Adipose tissue (tissue), 3 donors: ENCODE measurements around the gene KPNA4. TPM values are rescaled to one million over a fixed set of nuclear protein-coding genes. Genes with fewer than 3 reads are reported as not detected.
"Not testable (repeated sequence)": the region's sequence is repeated elsewhere in the genome, so short reads cannot be mapped to it uniquely, and the experiment has no call there.

Experiments
- H3K27ac ChIP-seq: one replicate; pipeline ENCODE4 v1.5.1; 2013; ENCODE audit warnings: low read depth, low read length
- WGBS, 3 donors: extraction: QIAGEN DNeasy Blood & Tissue Kit; methylation state at CpG; one replicate each; pipeline ENCODE4 v1.1.7; 2013; 5-methylcytosine and 5-hydroxymethylcytosine counted together
- polyA plus RNA-seq, 3 donors: library from polyadenylated mRNA; stranded (reverse); fragments of 200-250 nt; gene quantifications; one replicate each; pipeline ENCODE4 v1.2.3, GENCODE V29; 2013
- donor health status: healthy with polysubstance abuse.
- donor health status: Bipolar disorder and iron deficiency.
- donor health status: healthy.

The KPNA4 gene
- polyA plus RNA-seq, 3 donors = 5.9 to 15.3 (median 15.1) TPM

GRCh38 chr3:160576621-160577020, 11.2 kb upstream of the KPNA4 start:
- H3K27ac ChIP-seq = no peak overlapping the region

- no peak overlapping the region for H3K27ac ChIP-seq
- 56 to 69% (median 59%) methylated on average over 1 of the region's 1 CpG for WGBS, 3 donors
Observed at GRCh38 chr3:160575589-160575988, 10.2 kb upstream of the KPNA4 start.

GRCh38 chr3:160574636-160575035, 9.3 kb upstream of the KPNA4 start:
- no peak overlapping the region for H3K27ac ChIP-seq
- WGBS, 3 donors = 95 to 99% (median 96%) methylated on average over 3 of the region's 3 CpGs

GRCh38 chr3:160573955-160574525, 8.7 kb upstream of the KPNA4 start:
- WGBS, 3 donors = 95 to 98% (median 98%) methylated on average over 32 to 35 of the region's 35 CpGs
- H3K27ac ChIP-seq = not testable (repeated sequence)

GRCh38 chr3:160569894-160570652, 4.7 kb upstream of the KPNA4 start:
- no peak overlapping the region for H3K27ac ChIP-seq
- 56 to 78% (median 65%) methylated on average over 4 of the region's 4 CpGs for WGBS, 3 donors

GRCh38 chr3:160568989-160569388, 3.6 kb upstream of the KPNA4 start:
- H3K27ac ChIP-seq = no peak overlapping the region
- 81 to 93% (median 85%) methylated on average over 10 of the region's 10 CpGs for WGBS, 3 donors

GRCh38 chr3:160567774-160568173, 2.4 kb upstream of the KPNA4 start:
- 93 to 97% (median 96%) methylated on average over 3 of the region's 3 CpGs for WGBS, 3 donors

GRCh38 chr3:160566499-160566898, 1.1 kb upstream of the KPNA4 start:
- peak overlapping the region; percentile 89 for H3K27ac ChIP-seq
- 8 to 22% (median 16%) methylated on average over 10 of the region's 10 CpGs for WGBS, 3 donors

More at GRCh38 chr3:160567774-160568173, 2.4 kb upstream of the KPNA4 start:
- no peak overlapping the region for H3K27ac ChIP-seq

- WGBS, 3 donors = 0% methylated on average over 41 to 62 of the region's 62 CpGs
- H3K27ac ChIP-seq = peak overlapping the region; percentile 88
Observed at GRCh38 chr3:160564949-160565441, 376 bp downstream of the KPNA4 start.

- 0 to 1% (median 0%) methylated on average over 22 to 34 of the region's 34 CpGs for WGBS, 3 donors
- H3K27ac ChIP-seq = peak overlapping the region; percentile 88
Observed at GRCh38 chr3:160564258-160564911, 986 bp downstream of the KPNA4 start.

- WGBS, 3 donors = 86 to 97% (median 95%) methylated on average over 3 of the region's 3 CpGs
- H3K27ac ChIP-seq = no peak overlapping the region
Observed at GRCh38 chr3:160562952-160563351, 2.4 kb downstream of the KPNA4 start.

- WGBS, 3 donors = 95 to 100% (median 99%) methylated on average over 2 of the region's 2 CpGs
- no peak overlapping the region for H3K27ac ChIP-seq
Observed at GRCh38 chr3:160557571-160557970, 7.8 kb downstream of the KPNA4 start.

GRCh38 chr3:160556141-160556540, 9.2 kb downstream of the KPNA4 start:
- no peak overlapping the region for H3K27ac ChIP-seq
- 84 to 89% (median 85%) methylated on average over 2 of the region's 2 CpGs for WGBS, 3 donors

- 95 to 98% (median 98%) methylated on average over 3 of the region's 3 CpGs for WGBS, 3 donors
- no peak overlapping the region for H3K27ac ChIP-seq
Observed at GRCh38 chr3:160554980-160555379, 10.4 kb downstream of the KPNA4 start.

GRCh38 chr3:160553827-160554226, 11.5 kb downstream of the KPNA4 start:
- 45 to 63% (median 62%) methylated on average over 1 of the region's 1 CpG for WGBS, 3 donors
- H3K27ac ChIP-seq = no peak overlapping the region

- 95 to 97% (median 96%) methylated on average over 4 of the region's 4 CpGs for WGBS, 3 donors
- H3K27ac ChIP-seq = no peak overlapping the region
Observed at GRCh38 chr3:160546727-160547126, 18.6 kb downstream of the KPNA4 start.

- H3K27ac ChIP-seq = no peak overlapping the region
- 69 to 88% (median 85%) methylated on average over 3 of the region's 3 CpGs for WGBS, 3 donors
Observed at GRCh38 chr3:160545504-160545871, 19.9 kb downstream of the KPNA4 start.

- H3K27ac ChIP-seq = no peak overlapping the region
- 66 to 80% (median 78%) methylated on average over 2 of the region's 2 CpGs for WGBS, 3 donors
Observed at GRCh38 chr3:160544844-160545503, 20.4 kb downstream of the KPNA4 start.

- H3K27ac ChIP-seq = no peak overlapping the region
- WGBS, 3 donors = 95 to 97% (median 95%) methylated on average over 2 of the region's 2 CpGs
Observed at GRCh38 chr3:160540551-160540950, 24.8 kb downstream of the KPNA4 start.
